Cardiac septum (tissue), 1 donor: Measurements from ENCODE around the gene OR2B2. TPM values are rescaled to one million over a fixed set of nuclear protein-coding genes. Genes with fewer than 3 reads are reported as not detected.
"Not testable (repeated sequence)": the region's sequence is repeated elsewhere in the genome, so short reads cannot be mapped to it uniquely, and the experiment has no call there.

Experiments
- DNase-seq: peaks from one replicate; pipeline ENCODE4 v3.0.0-alpha.2; 2020; ENCODE audit warnings: low spot score
- intact Hi-C: fragments of 100-400 bp; cut with DNase I; formaldehyde crosslinking; loops from one replicate; pipeline ENCODE4 v1.14.0; 2022
- long read RNA-seq: library from polyadenylated mRNA; unstranded; transcript quantifications from one replicate; pipeline ENCODE4 v2.0.0, GENCODE V29; 2021
- total RNA-seq: library from RNA; stranded (reverse); fragmentation: NEBNext Ultra II Directional; extraction: Animal tissue kit (Norgen Biotek cat#: 25700); gene quantifications from one replicate; pipeline ENCODE4 v1.2.1, GENCODE V29; 2021
- donor health status: DM: no; HTN: no; CAD: no.

The OR2B2 gene
- total RNA-seq = not detected
- long read RNA-seq = 0 reads

DNA sequence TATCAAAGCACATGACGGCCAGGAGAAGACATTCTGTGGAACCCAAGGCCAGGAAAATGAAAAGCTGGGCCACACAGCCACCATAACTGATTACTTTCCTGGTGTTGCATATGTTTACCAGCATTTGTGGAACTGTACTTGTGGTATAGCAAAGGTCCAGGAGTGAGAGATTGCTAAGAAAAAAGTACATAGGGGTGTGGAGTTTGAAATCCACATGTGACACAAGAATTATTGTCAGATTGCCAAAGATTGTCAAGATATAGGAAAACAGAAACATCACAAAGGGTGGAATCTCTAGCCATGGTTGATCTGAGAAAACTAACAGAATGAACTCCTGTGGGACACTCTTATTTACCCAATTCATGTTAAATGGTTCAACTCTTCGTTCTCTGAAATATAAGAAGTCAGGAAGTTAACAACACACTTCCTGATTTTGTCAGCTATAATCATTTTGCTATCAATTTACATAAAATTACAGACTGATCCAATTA is at the start of gene OR2B2:
TSS of gene OR2B2 (minus strand) at position 441 of the 491 bp plus-strand sequence. CDS start at position 364, 77 bp downstream.
- no peak for DNase-seq
- intact Hi-C loops = no loop called here

DNA sequence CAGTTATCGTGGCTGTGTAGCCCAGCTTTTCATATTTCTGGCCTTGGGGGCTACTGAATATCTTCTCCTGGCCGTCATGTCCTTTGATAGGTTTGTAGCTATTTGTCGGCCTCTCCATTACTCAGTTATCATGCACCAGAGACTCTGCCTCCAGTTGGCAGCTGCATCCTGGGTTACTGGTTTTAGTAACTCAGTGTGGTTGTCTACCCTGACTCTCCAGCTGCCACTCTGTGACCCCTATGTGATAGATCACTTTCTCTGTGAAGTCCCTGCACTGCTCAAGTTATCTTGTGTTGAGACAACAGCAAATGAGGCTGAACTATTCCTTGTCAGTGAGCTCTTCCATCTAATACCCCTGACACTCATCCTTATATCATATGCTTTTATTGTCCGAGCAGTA is 45.3 kb upstream of the OR2B2 start:
- intact Hi-C loops = no loop called here
- DNase-seq = no peak

DNA sequence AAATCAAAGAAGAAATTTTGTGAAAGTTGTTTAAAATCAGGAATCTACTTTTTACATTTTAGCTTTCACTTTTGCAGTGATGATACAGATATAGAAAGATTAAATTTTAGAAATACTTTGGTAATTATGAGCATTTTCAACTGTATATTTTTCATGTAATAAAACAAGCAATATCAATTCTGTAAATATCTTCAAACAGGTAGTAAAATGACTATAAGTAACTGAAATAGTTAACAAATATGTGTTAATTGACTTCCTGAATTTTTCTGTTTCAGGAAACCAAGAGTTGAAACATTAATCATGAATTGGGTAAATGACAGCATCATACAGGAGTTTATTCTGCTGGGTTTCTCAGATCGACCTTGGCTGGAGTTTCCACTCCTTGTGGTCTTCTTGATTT is 44.7 kb upstream of the OR2B2 start, which contains the start of gene OR2B6:
TSS of gene OR2B6 (plus strand) at position 301 of the 400 bp plus-strand sequence. CDS start at position 301, 0 bp downstream.
- intact Hi-C loops = no loop called here
- no peak for DNase-seq

GRCh38 chr6:27951040-27951439 is 38.8 kb upstream of the OR2B2 start:
- intact Hi-C loops = no loop called here
- DNase-seq = no peak

- intact Hi-C loops = no loop called here
- no peak for DNase-seq
Measured at GRCh38 chr6:27948237-27948636, 36.0 kb upstream of the OR2B2 start.

DNA sequence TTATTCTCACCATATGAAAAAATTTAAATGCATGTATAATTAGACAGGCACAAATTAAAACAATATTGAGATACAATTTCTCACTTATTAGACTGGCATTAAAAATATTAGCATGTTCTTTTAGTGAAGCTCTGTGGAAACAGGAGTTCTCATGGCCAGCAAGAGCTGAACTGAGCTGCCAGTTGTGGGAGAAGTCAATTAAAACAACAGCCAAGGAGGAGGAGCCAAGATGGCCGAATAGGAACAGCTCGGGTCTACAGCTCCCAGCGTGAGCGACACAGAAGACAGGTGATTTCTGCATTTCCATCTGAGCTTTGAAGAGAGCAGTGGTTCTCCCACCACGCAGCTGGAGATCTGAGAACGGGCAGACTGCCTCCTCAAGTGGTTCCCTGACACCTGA is 30.9 kb upstream of the OR2B2 start:
- intact Hi-C loops, DNase-seq: not testable (repeated sequence)

DNA sequence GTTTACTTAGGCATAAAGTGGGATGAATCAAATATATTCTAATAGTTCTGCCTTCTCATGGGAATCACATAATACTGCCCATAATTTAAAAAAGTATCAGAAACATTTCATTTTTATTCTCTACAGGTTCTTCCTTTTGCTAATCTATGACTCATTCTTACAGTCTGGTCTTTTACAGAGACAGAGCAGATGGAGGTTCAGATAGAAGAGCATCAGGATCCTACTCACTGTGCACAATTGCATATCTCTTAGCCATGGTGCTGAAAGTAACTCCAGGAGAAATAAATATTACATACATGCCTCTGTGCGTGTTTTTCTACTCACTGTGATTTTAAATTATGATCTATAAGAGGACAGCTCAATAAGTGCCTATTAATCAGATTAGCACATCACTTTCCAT is 28.6 kb upstream of the OR2B2 start:
- DNase-seq = no peak
- intact Hi-C loops = no loop called here

DNA sequence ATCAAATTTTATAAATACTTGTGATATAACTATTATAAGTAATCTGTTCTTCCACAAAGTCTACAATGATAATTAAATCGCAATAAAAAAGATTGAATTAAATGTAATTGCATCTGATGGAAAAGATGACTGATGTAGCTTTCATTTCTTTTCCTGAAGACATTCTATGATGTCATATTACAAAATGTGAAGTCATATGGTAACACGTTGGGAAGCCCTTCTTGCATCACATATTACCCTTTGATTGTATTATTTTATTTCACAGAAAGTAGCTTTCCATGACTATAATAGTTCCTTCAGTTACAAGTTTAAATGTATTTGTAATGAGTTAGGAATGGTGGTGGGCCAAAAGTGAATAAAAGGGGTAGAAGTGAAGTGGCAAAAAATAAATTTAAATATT is 19.0 kb upstream of the OR2B2 start:
- intact Hi-C loops = no loop called here
- no peak for DNase-seq

- DNase-seq, intact Hi-C loops: not testable (repeated sequence)
Measured at GRCh38 chr6:27929930-27930329, 17.7 kb upstream of the OR2B2 start.

GRCh38 chr6:27928041-27928440 is 15.8 kb upstream of the OR2B2 start:
- DNase-seq, intact Hi-C loops: not testable (repeated sequence)

- no peak for DNase-seq
- intact Hi-C loops = no loop called here
Measured at GRCh38 chr6:27924179-27924578, 12.0 kb upstream of the OR2B2 start.

DNA sequence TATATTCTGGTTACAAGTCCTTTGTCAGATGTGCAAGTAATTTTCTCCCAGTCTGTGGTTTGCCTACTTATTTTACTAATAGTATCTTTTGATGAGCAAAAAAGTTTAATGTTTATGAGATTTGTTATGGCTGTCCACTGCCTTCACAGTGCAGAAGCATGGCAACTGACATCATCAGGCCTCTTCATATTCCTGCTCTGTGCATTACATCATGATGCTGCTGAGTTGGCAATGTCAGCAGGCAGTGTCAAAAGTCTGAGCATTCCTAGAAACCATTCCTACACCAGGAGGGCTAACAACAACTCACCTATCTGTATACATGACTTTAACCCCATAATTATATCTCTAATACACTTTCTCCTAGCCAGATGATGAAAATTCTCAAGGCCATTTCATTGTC is 10.8 kb upstream of the OR2B2 start:
- intact Hi-C loops = no loop called here
- no peak for DNase-seq

DNA sequence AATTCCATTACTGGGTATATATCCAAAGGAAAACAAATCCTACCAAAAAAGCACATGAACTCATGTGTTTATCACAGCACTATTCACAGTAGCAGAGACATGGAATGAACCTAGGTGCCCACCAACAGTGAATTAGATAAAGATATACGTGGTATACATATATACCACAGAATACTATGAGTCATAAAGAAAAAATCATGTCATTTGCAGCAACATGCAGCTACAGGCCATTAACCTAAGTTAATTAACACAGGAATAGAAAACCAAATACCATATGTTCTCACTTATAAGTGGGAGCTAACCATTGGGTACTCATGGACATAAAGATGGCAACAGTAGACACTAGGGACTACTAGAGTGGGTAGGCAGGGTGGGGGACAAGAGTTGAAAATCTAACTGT is 4.2 kb downstream of the OR2B2 start:
- intact Hi-C loops = no loop called here
- no peak for DNase-seq

- no peak for DNase-seq
- intact Hi-C loops = no loop called here
Measured at GRCh38 chr6:27902335-27903314, 9.6 kb downstream of the OR2B2 start.

DNA sequence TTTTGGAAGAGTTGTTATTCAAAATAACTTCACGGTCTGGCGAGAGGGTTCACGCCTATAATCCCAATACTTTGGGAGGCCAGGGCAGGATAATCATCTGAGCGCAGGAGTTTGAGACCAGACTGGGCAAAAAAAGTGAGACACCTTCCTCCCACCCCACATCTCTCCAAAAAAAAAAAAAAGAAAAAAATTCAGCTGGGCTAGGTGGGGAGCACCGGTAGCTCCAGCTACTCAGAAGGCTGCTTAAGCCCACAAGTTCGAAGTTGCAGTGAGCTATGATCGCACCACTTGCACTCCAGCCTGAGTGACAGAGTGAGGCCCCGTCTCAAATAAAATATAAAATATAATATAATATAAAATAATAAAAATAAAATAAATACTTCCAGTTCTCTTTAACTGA is 10.4 kb downstream of the OR2B2 start:
- intact Hi-C loops = no loop called here

GRCh38 chr6:27900197-27900596 is 12.0 kb downstream of the OR2B2 start:
- intact Hi-C loops, DNase-seq: not testable (repeated sequence)

More for the DNA sequence above, 10.4 kb downstream of the OR2B2 start:
- no peak for DNase-seq

DNA sequence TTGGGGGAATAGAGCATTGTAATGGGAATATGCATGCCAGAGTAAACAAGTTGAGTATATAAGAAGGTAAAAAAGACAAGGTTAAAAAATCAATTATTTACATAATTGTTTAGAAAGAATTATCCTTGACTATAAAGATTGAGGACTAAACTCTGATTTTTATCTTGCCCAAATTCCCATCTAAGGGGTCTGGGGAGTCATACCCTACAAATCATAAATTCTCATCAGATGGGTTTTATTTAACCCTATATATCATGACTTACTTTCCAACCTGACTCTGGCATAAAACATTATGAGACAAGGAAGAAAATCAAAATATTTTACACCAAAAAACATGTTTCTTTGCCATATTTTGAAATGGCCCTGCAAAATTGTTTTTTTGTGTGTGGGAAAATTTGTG is 12.7 kb downstream of the OR2B2 start:
- intact Hi-C loops = loop anchor here (5.0 kb wide), 2 partner anchors 127 to 737 kb away; no protein-coding TSS in a partner anchor
- DNase-seq = no peak

GRCh38 chr6:27897580-27898206 is 14.5 kb downstream of the OR2B2 start:
- intact Hi-C loops = loop anchor here (5.0 kb wide), 2 partner anchors 125 to 735 kb away; no protein-coding TSS in a partner anchor
- no peak for DNase-seq

- intact Hi-C loops = loop anchor here (5.0 kb wide), 2 partner anchors 124 to 734 kb away; no protein-coding TSS in a partner anchor
- DNase-seq = no peak
Measured at GRCh38 chr6:27896398-27896796, 15.8 kb downstream of the OR2B2 start.
